Motor neuron (in vitro differentiated cells): Measurements from ENCODE around the gene ZNF423. TPM values are rescaled to one million over a fixed set of nuclear protein-coding genes. Genes with fewer than 3 reads are reported as not detected.
"Not testable (repeated sequence)": the region's sequence is repeated elsewhere in the genome, so short reads cannot be mapped to it uniquely, and the experiment has no call there.

Source experiments
- ATAC-seq, 8 experiments: fragments of 200-7000 bp; cut with Tn5 transposase; replicated peaks in 6 of 8; 2 replicates each; pipeline ENCODE4 v1.8.0; 2021; ENCODE audit warnings: mild to moderate bottlenecking in 8 of 8, moderate library complexity in 8 of 8
- H3K27ac ChIP-seq, 2 donors: fragments of 250-450 bp; sonication (Bioruptor Pico); 2 replicates each; pipeline ENCODE4 v1.9.0; 2021; ENCODE audit warnings: antibody characterized with exemption in 2 of 2, mild to moderate bottlenecking in 2 of 2, moderate library complexity in 1 of 2
- H3K4me1 ChIP-seq, 2 donors: fragments of 250-450 bp; sonication (Bioruptor Pico); replicated peaks in 1 of 2; 2 replicates each; pipeline ENCODE4 v1.6.1; 2021; ENCODE audit warnings: antibody characterized with exemption in 2 of 2, mild to moderate bottlenecking in 2 of 2, moderate library complexity in 1 of 2
- H3K4me3 ChIP-seq, 5 donors: fragments of 250-450 bp; sonication (Bioruptor Pico); 2 replicates each; pipeline ENCODE4 v1.9.0; 2021; ENCODE audit warnings: antibody characterized with exemption in 5 of 5, mild to moderate bottlenecking in 5 of 5, moderate library complexity in 4 of 5
- WGBS, 10 experiments: fragments of 450-650 bp; shearing (Covaris generic); methylation state at CpG; one replicate each; pipeline ENCODE4 v1.0.0; 2022; 5-methylcytosine and 5-hydroxymethylcytosine counted together
- in situ Hi-C, 9 experiments: fragments of 400-800 bp; cut with MboI; loops; one replicate each; pipeline ENCODE4 v1.15.0; 2021; ENCODE audit warnings: low sequenced_read_pairs in 9 of 9, low pct_unique_long_range_greater_than_20kb in 2 of 9; ENCODE audit not compliant: unreplicated experiment in 9 of 9
- total RNA-seq, 8 experiments: library from RNA; unstranded; fragments of 300-600 nt; gene quantifications; 2 replicates each; pipeline versions ENCODE4 v1.2.3 to v1.2.4, GENCODE V29; 2022

The ZNF423 gene
- total RNA-seq, 8 experiments from 2014 or later: 1.1 to 31.2 (median 19.0) TPM

DNA sequence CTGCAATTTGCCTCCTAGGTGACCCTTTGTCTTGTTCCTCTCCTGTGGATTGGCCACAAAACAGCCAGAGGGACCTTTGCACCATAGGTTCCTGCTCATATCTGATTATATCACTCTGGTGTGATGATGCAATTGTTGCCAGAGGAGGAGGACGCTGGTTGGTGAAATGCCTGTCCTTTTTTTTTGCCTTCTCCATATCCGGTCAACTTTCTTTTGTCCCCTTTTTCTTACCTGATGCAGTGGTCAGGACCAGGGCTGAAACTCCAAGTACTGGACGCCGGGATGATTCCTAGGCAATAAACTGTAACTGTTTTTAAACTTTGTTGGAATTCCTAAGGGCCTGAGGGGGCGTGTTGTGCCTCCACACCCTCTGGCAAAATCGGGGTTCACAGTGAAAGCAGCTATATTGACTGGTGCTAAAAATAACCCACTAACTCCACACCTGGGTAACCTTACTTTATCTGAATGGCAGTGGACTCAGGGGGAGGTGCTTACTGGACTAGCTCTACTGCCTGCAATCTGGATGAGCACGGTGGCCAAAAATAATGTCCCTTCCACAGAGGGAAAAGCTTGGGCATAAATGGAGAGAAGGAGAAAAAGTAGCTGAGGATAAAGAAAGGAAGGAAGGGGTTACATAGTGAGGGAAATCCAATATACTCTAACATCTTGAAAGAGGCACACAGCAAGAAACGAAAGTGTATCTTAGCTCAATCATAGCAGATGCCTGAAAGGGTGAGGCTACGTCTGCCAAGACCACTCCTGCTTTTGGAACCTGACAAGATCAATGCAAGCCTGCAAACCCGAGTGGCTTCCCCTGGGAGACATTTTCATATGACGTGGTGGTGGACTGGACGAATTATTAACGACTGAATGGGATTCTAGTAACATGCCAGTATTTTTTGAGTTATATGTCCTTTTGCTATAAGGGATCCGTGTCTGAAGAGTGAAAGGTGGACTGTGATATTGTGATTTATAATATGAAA, 28.4 kb upstream of the ZNF423 start:
- H3K4me1 ChIP-seq: peaks cover 12 to 25% of the 10 kb centered on the region in 2 donors
- H3K27ac ChIP-seq: peak overlapping the region in 1 of 2 donors; percentile 3
- 12 to 80% (median 61%) methylated on average over 1 to 13 of the region's 14 CpGs for WGBS, 10 experiments
- in situ Hi-C loops: no loop called here
- no peak overlapping the region for H3K4me3 ChIP-seq
- ATAC-seq: peak in 7 of 8 experiments; percentile 26 to 85 (median 78)

DNA sequence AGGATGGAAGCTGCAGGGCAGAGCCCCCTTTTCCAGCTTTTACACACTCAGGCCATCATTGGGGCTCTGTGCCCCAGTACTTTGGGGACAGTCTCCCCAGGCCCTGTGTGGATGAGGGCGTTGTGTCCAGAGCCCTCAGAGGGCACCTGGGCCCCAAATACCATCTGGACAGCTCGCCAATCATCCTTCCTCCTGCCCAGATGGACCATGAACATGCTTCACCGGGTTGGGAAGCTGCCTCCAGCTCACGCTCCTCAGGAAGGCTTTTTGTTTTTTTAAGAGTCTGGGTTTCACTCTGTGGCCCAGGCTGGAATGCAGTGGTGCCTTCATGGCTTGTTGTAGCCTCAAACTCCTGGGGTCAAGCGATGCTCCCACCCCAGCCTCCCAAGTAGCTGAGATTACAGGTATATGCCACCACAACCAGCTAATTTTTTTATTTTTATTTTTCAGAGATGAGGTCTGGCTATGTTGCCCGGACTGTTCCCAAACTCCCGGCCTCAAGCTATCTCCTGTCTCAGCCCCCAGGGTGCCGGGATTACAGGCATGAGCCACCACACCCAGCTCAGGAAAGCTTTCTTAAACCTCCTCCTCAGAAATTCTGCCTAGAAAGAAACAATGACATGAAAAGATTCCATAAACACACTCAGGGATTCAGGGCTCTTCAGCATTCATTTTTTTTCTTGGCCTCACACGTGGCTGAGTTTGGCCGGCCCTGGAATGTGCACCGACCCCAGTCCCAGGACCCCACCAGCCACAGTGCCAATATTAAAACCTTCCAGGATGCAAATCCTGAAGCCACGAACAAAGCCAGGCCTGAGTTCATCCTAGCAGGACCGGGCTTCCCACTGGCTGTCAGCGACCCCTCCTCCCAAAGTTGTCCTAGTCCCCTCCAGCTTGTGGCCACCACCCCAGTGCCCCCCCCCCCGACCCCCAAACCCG, 27.4 kb upstream of the ZNF423 start:
- ATAC-seq: peak in 6 of 8 experiments; percentile 5 to 77 (median 28)
- Histone ChIP-seq H3K27ac (peak overlapping the region in 1 of 2 donors; percentile 3), H3K4me3 (no peak overlapping the region), H3K4me1 (peaks cover 12 to 25% of the 10 kb centered on the region in 2 donors)
- WGBS, 10 experiments: 0 to 96% (median 67%) methylated on average over 1 to 10 of the region's 16 CpGs; no CpG with 5 or more reads in 1 of the 10 experiments
- in situ Hi-C loops: no loop called here

DNA sequence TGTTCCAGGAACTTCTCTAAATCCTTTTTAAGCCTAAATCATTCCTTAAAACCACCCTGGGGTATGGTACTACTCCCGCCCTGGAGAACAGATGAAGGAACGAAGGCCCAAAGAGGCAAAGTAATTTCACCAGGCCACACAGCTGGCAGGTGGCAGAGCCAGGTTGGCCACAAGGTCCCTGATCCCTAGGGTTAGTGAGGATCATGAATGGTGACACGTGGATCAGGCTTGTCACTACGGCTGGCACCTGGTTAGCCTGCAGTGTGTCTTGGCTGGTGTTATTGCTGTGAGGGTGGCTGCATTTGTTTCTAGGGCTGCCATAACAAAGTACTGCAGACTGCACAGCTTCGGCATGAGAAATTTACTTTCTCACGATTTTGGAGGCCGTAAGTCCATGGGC, 26.0 kb upstream of the ZNF423 start:
- H3K4me1 ChIP-seq: peaks cover 15 to 26% of the 10 kb centered on the region in 2 donors
- in situ Hi-C loops: no loop called here
- no peak for ATAC-seq
- WGBS, 10 experiments: 47 to 100% (median 80%) methylated on average over 1 to 5 of the region's 7 CpGs; no CpG with 5 or more reads in 3 of the 10 experiments
- no peak overlapping the region for H3K27ac ChIP-seq
- H3K4me3 ChIP-seq: no peak overlapping the region

DNA sequence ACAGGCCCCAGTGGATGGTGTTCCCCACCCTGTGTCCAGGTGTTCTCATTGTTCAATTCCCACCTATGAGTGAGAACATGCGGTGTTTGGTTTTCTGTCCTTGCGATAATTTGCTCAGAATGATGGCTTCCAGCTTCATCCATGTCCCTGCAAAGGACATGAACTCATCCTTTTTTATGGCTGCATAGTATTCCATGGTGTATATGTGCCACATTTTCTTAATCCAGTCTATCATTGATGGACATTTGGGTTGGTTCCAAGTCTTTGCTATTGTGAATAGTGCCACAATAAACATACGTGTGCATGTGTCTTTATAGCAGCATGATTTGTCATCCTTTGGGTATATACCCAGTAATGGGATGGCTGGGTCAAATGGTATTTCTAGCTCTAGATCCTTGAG, 22.6 kb upstream of the ZNF423 start:
- H3K4me3 ChIP-seq, in situ Hi-C loops, ATAC-seq, H3K27ac ChIP-seq: not testable (repeated sequence)
- WGBS, 10 experiments: no CpG with 5 or more reads among the region's 3 CpGs
- H3K4me1 ChIP-seq: peaks cover 14 to 15% of the 10 kb centered on the region in 2 donors

DNA sequence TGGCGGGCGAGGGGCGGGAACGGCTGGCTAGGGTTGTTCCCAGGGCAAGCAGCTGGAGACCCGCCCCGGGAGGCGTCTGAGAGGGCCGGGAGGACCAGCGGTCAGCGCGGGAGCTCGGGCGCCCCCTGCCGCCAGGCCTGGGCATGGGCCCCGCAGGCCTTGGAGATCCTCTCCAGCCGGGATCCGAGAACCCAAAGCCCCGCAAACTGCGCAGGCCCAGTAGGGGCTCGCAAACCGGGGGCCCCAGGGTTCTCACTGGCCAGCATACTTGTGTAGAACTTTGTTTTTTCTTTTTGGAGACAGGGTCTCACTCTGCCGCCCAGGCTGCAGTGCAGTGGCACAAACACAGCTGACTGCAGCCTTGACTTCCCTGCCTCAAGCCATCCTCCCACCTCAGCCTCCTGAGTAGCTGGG, 20.8 kb upstream of the ZNF423 start:
- Histone ChIP-seq H3K4me1 (peaks cover 8 to 15% of the 10 kb centered on the region in 2 donors), H3K27ac (no peak overlapping the region), H3K4me3 (peak overlapping the region in 3 of 5 donors; percentile 5 to 18 (median 13))
- 0 to 43% methylated on average over 1 to 5 of the region's 22 CpGs; no CpG with 5 or more reads in 8 of the 10 experiments for WGBS, 10 experiments
- ATAC-seq: peak; percentile 89 to 96 (median 92)
- in situ Hi-C loops: no loop called here

DNA sequence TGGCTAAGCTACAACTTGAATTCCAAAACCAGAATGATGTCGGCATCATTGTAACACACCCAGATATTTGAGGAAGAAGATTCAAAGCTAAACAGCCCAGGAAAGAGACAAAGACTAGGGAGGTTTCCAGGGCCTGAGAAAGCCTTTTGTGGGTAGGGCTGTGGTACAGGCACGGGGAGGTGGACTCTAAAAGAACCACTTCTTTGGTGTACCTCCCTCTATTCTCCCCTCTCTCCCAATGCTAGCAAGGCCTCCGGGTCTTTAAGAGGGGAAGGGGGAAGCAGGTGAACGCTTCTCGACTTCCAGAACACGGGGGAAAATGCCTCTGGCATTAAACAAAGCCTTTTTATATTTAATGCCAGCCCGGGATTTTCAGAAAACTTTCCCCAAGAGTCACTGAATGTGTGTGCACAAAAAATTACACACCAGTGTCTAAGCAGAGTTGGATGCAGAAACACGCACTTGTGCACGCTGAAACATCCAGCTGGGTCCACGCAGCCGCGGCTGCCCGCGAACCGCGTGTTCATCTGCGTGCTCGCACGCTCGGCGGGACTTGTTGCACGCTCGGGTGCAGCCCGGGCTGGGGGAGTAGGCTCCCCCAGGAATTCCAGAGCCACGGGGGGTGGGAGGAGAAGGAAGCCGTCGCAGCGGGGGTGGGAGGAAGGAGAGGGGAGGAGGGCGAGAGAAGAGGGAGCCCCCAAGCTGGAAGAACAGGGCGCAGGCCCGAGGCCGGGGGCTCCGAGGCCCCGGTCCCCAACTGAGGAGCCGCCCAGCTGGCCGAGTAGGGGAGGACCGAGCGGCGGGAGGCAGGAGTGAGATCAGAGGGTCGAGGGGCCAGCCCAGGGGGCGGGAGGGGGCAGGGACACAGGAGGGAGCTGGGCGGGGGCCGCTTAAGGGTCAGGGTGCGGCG, 20.1 kb upstream of the ZNF423 start:
- Histone ChIP-seq H3K4me3 (peak overlapping the region in 3 of 5 donors; percentile 5 to 18 (median 13)), H3K27ac (peak overlapping the region in 1 of 2 donors; percentile 34), H3K4me1 (peaks cover 8 to 15% of the 10 kb centered on the region in 2 donors)
- ATAC-seq: peak in 7 of 8 experiments; percentile 16 to 66 (median 65)
- 0 to 38% (median 6%) methylated on average over 1 to 10 of the region's 45 CpGs; no CpG with 5 or more reads in 2 of the 10 experiments for WGBS, 10 experiments
- in situ Hi-C loops: no loop called here

DNA sequence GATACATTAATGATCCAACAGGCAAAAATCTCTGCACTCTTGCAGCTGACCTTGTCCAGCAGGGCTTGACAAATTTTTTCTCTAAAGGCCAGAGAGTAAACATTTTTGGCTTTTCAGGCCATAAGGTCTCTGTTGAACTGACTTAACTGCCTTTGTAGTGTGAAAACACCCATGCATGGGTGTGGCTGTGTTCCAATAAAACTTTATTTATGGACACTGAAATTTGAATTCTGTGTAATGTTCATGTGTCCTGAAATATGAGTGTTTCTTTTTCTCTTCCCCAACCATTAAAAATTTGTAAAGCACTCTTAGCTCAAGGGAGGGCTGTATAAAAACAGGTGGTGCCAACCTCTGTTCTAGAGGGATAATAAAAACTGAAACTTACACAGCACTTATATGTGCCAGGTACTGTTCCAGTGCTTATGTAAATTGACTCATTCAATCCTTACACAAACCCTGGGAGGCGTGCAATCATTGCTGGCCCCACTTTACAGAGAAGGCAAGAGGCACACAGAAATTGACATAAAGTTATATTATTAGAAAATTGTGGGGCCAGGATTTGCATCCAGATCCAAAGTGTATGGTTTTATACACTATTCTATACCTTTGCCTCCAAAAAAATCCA, 18.8 kb upstream of the ZNF423 start:
- ATAC-seq: no peak
- Histone ChIP-seq H3K4me1 (peaks cover 8 to 15% of the 10 kb centered on the region in 2 donors), H3K27ac (no peak overlapping the region), H3K4me3 (no peak overlapping the region)
- 14 to 100% (median 100%) methylated on average over 1 of the region's 1 CpG; no CpG with 5 or more reads in 4 of the 10 experiments for WGBS, 10 experiments
- in situ Hi-C loops: loop anchor here in 1 of 9 experiments (25.0 kb wide), 1 partner anchor 337 kb away; no protein-coding TSS in a partner anchor

DNA sequence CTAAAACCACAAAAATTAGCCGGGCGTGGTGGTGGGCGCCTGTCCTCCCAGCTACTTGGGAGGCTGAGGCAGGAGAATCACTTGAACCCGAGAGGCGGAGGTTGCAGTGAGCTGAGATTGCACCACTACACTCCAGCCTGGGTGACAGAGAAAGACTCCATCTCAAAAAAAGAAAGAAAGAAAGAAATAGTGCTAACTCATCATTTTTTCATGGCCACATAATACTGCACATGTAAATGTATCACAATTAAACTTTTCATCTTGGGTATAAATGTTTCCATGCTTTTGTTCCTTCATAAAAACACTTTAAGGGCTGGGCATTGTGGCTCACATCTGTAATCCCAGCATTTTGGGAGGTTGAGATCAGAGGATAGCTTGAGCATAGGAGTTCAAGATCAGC, 15.9 kb upstream of the ZNF423 start:
- ATAC-seq, H3K4me3 ChIP-seq, H3K27ac ChIP-seq: not testable (repeated sequence)
- peaks cover 12 to 21% of the 10 kb centered on the region in 2 donors for H3K4me1 ChIP-seq
- in situ Hi-C loops: loop anchor here in 1 of 9 experiments (25.0 kb wide), 1 partner anchor 335 kb away; no protein-coding TSS in a partner anchor
- WGBS, 10 experiments: 0 to 100% (median 91%) methylated on average over 1 to 5 of the region's 5 CpGs; no CpG with 5 or more reads in 6 of the 10 experiments

DNA sequence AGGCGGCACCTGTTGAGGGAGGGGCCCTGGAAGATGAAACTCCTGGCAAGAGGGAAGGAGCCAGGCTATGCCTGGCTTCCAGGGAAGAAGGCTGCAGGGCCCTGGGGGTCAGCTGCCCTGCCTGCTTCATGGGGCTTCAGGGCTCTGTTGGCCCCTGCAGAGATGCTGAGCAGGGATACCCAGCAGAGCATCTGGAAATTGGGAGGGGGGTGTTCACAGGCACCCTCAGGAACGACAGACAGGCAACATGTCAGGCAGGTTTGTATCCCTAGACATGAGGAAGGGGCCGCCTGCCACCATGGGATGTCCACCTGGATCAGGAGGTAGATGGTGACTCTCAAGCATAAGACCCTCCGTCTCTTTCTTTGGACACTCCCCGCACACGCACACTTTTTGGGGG, 13.8 kb upstream of the ZNF423 start:
- in situ Hi-C loops: loop anchor here in 1 of 9 experiments (25.0 kb wide), 1 partner anchor 332 kb away; no protein-coding TSS in a partner anchor
- no peak overlapping the region for H3K4me3 ChIP-seq
- no peak overlapping the region for H3K27ac ChIP-seq
- 71 to 100% (median 97%) methylated on average over 1 to 3 of the region's 6 CpGs; no CpG with 5 or more reads in 2 of the 10 experiments for WGBS, 10 experiments
- no peak for ATAC-seq
- H3K4me1 ChIP-seq: peaks cover 16 to 19% of the 10 kb centered on the region in 2 donors

DNA sequence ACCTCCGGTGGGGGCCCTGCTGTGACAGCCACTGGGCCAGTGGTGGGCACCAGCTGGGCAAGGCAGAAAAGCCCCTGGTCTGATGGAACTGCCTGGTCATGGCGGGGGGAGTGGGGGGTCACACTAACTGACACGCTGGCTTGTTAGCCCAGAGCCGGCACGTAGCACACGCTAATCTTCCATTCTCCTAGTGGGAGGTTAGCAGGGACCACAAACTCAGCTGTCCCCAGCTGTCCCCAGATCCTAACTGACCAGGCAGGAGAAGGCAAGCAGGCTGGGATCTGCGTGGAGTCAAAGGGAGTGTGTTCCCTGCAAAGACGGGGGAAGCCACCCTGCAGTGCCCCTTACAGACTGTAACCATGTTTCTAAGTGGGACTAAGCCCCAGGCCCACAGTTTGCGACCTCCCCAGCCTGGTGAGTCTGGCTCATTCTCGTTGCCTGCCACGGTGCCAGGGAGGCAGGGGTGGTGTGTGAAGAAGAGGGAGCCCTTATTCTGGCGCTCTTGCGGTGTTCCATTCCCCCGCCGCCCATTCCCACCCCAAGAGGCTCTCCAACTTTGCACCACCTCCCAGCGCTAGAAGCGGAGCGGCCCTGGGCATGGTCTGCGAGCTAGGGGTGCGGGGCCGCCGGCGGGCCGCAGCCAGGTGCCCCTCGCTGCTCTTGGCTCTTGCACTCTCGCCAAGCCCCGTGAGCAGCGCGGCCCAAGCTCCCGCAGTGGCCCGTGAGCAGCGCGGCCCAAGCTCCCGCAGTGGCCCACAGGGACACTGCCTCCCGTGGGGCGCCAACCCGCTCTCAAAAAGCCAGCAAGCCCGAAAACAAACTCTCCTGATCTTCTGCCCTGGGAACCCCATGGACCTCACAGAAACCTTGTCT, 12.1 kb upstream of the ZNF423 start:
- Histone ChIP-seq H3K27ac (no peak overlapping the region), H3K4me1 (peaks cover 16 to 19% of the 10 kb centered on the region in 2 donors), H3K4me3 (no peak overlapping the region)
- in situ Hi-C loops: loop anchor here in 1 of 9 experiments (25.0 kb wide), 1 partner anchor 331 kb away; no protein-coding TSS in a partner anchor
- no peak for ATAC-seq
- 40 to 100% (median 67%) methylated on average over 1 to 8 of the region's 38 CpGs; no CpG with 5 or more reads in 3 of the 10 experiments for WGBS, 10 experiments
